ENCODE measurements around the gene KIAA2012.

KIAA2012 gene

GRCh38 chr2:202072737-202073401 is at the start of gene KIAA2012:
Gene KIAA2012, plus strand, starts transcription at chr2:202073255. Its CDS starts 373 bp downstream, at chr2:202073628.
- DNase-seq = no peak

- no peak for DNase-seq
Measured at GRCh38 chr2:202023904-202024266, 49.2 kb upstream of the KIAA2012 start.

GRCh38 chr2:202024871-202025270 is 48.2 kb upstream of the KIAA2012 start:
- no peak for DNase-seq

- no peak for DNase-seq
Measured at GRCh38 chr2:202025816-202026215, 47.2 kb upstream of the KIAA2012 start.

- no peak for DNase-seq
Measured at GRCh38 chr2:202026507-202026906, 46.5 kb upstream of the KIAA2012 start.

- DNase-seq = no peak
Measured at GRCh38 chr2:202030691-202031090, 42.4 kb upstream of the KIAA2012 start.

GRCh38 chr2:202031246-202031951 is 41.7 kb upstream of the KIAA2012 start:
- no peak for DNase-seq

GRCh38 chr2:202032846-202033316 is 40.2 kb upstream of the KIAA2012 start:
- DNase-seq = peak; percentile 38

GRCh38 chr2:202033317-202034248 is 39.5 kb upstream of the KIAA2012 start, which contains the start of gene FZD7:
Gene FZD7, plus strand, starts transcription at chr2:202033855. Its CDS starts 793 bp downstream, at chr2:202034648.
- DNase-seq = peak; percentile 88

- peak; percentile 19 for DNase-seq
Measured at GRCh38 chr2:202034249-202035088, 38.6 kb upstream of the KIAA2012 start.

- DNase-seq = peak; percentile 22
Measured at GRCh38 chr2:202035089-202035940, 37.7 kb upstream of the KIAA2012 start.

GRCh38 chr2:202035941-202036372 is 37.1 kb upstream of the KIAA2012 start:
- DNase-seq = no peak

GRCh38 chr2:202036601-202037037 is 36.4 kb upstream of the KIAA2012 start:
- no peak for DNase-seq

GRCh38 chr2:202037086-202037485 is 36.0 kb upstream of the KIAA2012 start:
- no peak for DNase-seq

- no peak for DNase-seq
Measured at GRCh38 chr2:202038471-202039277, 34.4 kb upstream of the KIAA2012 start.

GRCh38 chr2:202039278-202040078 is 33.6 kb upstream of the KIAA2012 start:
- no peak for DNase-seq

GRCh38 chr2:202040079-202040844 is 32.8 kb upstream of the KIAA2012 start:
- DNase-seq = no peak

GRCh38 chr2:202042444-202042843 is 30.6 kb upstream of the KIAA2012 start:
- DNase-seq = no peak

Measured in CD4-positive, alpha-beta T cell treated with Interleukin-17A for 1 hour (primary cell).